H1 (cell line): Measurements from ENCODE around the gene ASPG.

Experiments used
- EZH2 ChIP-seq: fragments of 200-600 bp; sonication (generic); IDR thresholded peaks from 2 replicates; pipeline ENCODE4 v1.7.1; 2012; ENCODE audit warnings: low read depth, mild to moderate bottlenecking, moderate library complexity, low read length, inconsistent platforms; ENCODE audit not compliant: severe bottlenecking
- GTF2F1 ChIP-seq: IDR thresholded peaks from 2 replicates; pipeline ENCODE4 v1.6.1; 2012; ENCODE audit warnings: low read depth, low read length, improper control_type of control experiment, borderline replicate concordance
- MAFK ChIP-seq: IDR thresholded peaks from 2 replicates; pipeline ENCODE4 v1.6.1; 2012; ENCODE audit warnings: low read depth, mild to moderate bottlenecking, improper control_type of control experiment, low read length
- NRF1 ChIP-seq: IDR thresholded peaks from 2 replicates; pipeline ENCODE4 v1.6.1; 2011; ENCODE audit warnings: mild to moderate bottlenecking, low read depth, low read length, improper control_type of control experiment
- POLR2A ChIP-seq, 2 experiments: IDR thresholded peaks; 1 replicate in 1 of 2; 2 replicates in 1 of 2; pipeline ENCODE4 v1.6.1; 2011; ENCODE audit warnings: low read depth in 2 of 2, low read length in 2 of 2, mild to moderate bottlenecking in 2 of 2; ENCODE audit errors: control extremely low read depth in 1 of 2
- POLR2AphosphoS5 ChIP-seq: IDR thresholded peaks from 2 replicates; pipeline ENCODE4 v1.6.1; 2011; ENCODE audit warnings: low read depth, low read length
- RAD21 ChIP-seq, 2 experiments: IDR thresholded peaks in 1 of 2; conservative IDR thresholded peaks in 1 of 2; 2 replicates each; pipeline ENCODE4 v1.6.1; 2011; ENCODE audit warnings: low read depth in 2 of 2, low read length in 2 of 2, improper control_type of control experiment in 1 of 2, inconsistent platforms in 1 of 2, mild to moderate bottlenecking in 1 of 2, moderate library complexity in 1 of 2
- RFX5 ChIP-seq: IDR thresholded peaks from 2 replicates; pipeline ENCODE4 v1.6.1; 2011; ENCODE audit warnings: low read depth, low read length, improper control_type of control experiment, borderline replicate concordance
- SP1 ChIP-seq: IDR thresholded peaks from 2 replicates; pipeline ENCODE4 v1.6.1; 2011; ENCODE audit warnings: low read depth, low read length
- TAF1 ChIP-seq: IDR thresholded peaks from 2 replicates; pipeline ENCODE4 v1.6.1; 2011; ENCODE audit warnings: mild to moderate bottlenecking, low read depth, low read length
- TCF12 ChIP-seq: IDR thresholded peaks from 2 replicates; pipeline ENCODE4 v1.6.1; 2011; ENCODE audit warnings: low read depth, mild to moderate bottlenecking, low read length
- ZNF274 ChIP-seq: IDR thresholded peaks from 2 replicates; pipeline ENCODE4 v1.7.0; 2012; ENCODE audit warnings: low read length, borderline replicate concordance; ENCODE audit errors: extremely low read depth
- TF ChIP-seq, protein P1 (sequence below), 3 experiments: IDR thresholded peaks; 1 replicate in 2 of 3; 2 replicates in 1 of 3; pipeline versions ENCODE4 v1.5.1 to v1.6.1; 2011; ENCODE audit warnings: low read length in 3 of 3, mild to moderate bottlenecking in 3 of 3, inconsistent platforms in 2 of 3, low read depth in 1 of 3, moderate library complexity in 1 of 3; ENCODE audit not compliant: insufficient read depth in 1 of 3; ENCODE audit errors: control extremely low read depth in 1 of 3
- TF ChIP-seq, protein P2 (sequence below): IDR thresholded peaks from 2 replicates; pipeline ENCODE4 v1.6.1; 2011; ENCODE audit warnings: low read length, improper control_type of control experiment

DNA sequence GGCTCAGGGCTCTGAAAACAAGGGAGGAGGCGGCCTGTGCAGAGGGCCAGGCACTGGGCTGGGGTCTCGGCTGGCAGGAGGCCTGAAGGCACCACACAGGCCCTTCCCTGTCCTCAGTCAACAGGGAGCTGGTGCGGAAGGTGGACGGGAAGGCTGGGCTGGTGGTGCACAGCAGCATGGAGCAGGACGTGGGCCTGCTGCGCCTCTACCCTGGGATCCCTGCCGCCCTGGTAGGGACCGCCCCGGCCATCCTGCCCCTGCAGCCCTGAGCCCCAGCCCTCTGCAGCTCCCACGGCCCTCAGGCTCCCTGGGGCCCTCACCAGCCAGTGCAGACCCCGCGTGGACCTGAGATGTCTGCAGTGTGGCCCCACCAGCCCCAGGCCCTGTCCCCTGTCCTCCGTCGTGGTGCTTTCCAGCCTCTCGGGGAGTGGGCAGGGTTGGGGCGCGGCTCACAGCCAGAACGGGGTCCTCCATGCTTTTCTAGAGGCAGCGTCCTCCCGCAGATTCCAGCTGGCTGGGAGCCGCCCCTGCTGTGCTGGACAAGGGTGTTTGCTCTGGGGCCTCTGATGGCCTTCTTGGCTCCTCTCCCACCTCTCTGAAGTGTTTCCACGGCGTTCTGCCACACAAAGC is 18.1 kb downstream of the ASPG start:
- no peak for TF ChIP-seq POLR2A (IDR thresholded peaks at IDR 0.05; ENCODE audit: control extremely low read depth in 1 of 2, low read depth in 2 of 2, low read length in 2 of 2)
- TF ChIP-seq, protein P1, sequence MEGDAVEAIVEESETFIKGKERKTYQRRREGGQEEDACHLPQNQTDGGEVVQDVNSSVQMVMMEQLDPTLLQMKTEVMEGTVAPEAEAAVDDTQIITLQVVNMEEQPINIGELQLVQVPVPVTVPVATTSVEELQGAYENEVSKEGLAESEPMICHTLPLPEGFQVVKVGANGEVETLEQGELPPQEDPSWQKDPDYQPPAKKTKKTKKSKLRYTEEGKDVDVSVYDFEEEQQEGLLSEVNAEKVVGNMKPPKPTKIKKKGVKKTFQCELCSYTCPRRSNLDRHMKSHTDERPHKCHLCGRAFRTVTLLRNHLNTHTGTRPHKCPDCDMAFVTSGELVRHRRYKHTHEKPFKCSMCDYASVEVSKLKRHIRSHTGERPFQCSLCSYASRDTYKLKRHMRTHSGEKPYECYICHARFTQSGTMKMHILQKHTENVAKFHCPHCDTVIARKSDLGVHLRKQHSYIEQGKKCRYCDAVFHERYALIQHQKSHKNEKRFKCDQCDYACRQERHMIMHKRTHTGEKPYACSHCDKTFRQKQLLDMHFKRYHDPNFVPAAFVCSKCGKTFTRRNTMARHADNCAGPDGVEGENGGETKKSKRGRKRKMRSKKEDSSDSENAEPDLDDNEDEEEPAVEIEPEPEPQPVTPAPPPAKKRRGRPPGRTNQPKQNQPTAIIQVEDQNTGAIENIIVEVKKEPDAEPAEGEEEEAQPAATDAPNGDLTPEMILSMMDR (IDR thresholded peaks at IDR 0.05; ENCODE audit: control extremely low read depth in 1 of 3, insufficient read depth in 1 of 3, low read depth in 1 of 3, low read length in 3 of 3): no peak
- no peak for TF ChIP-seq EZH2
- TF ChIP-seq, protein P2, sequence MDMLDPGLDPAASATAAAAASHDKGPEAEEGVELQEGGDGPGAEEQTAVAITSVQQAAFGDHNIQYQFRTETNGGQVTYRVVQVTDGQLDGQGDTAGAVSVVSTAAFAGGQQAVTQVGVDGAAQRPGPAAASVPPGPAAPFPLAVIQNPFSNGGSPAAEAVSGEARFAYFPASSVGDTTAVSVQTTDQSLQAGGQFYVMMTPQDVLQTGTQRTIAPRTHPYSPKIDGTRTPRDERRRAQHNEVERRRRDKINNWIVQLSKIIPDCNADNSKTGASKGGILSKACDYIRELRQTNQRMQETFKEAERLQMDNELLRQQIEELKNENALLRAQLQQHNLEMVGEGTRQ: no peak
- TF ChIP-seq TCF12: no peak
- TF ChIP-seq ZNF274: no peak
- TF ChIP-seq POLR2AphosphoS5: no peak
- TF ChIP-seq RAD21 (IDR thresholded peaks at IDR 0.05 in 1 of 2, conservative IDR thresholded peaks at IDR 0.05 in 1 of 2; ENCODE audit: low read depth in 2 of 2, low read length in 2 of 2): no peak
- TF ChIP-seq RFX5: no peak
- no peak for TF ChIP-seq SP1
- TF ChIP-seq TAF1: no peak
- no peak for TF ChIP-seq GTF2F1
- TF ChIP-seq NRF1: no peak
- TF ChIP-seq MAFK: no peak
